Vagina (tissue), 2 donors: ENCODE data around the gene MAPK7. TPM values are rescaled to one million over a fixed set of nuclear protein-coding genes. Genes with fewer than 3 reads are reported as not detected.

Source experiments
- DNase-seq, 2 donors: peaks; one replicate each; pipeline ENCODE4 v3.0.0-alpha.2; 2017; ENCODE audit errors: extremely low spot score in 2 of 2
- H3K27ac ChIP-seq: fragments of 200-600 bp; sonication (generic); one replicate; pipeline ENCODE4 v1.5.1; 2019
- H3K27me3 ChIP-seq: fragments of 200-600 bp; sonication (generic); one replicate; pipeline ENCODE4 v1.5.1; 2019
- H3K36me3 ChIP-seq, 2 donors: fragments of 200-600 bp; sonication (generic); one replicate each; pipeline ENCODE4 v1.5.1; 2017 to 2019
- H3K4me1 ChIP-seq: fragments of 200-600 bp; sonication (generic); one replicate; pipeline ENCODE4 v1.5.1; 2019
- H3K4me3 ChIP-seq, 2 donors: fragments of 200-600 bp; sonication (generic); 1 replicate in 1 of 2; 2 replicates in 1 of 2; pipeline ENCODE4 v1.5.1; 2016 to 2019
- H3K9me3 ChIP-seq: fragments of 200-600 bp; sonication (generic); one replicate; pipeline ENCODE4 v1.5.1; 2019
- CTCF ChIP-seq, 3 experiments: fragments of 450-650 bp in 2 of 3; fragments of 200-600 bp in 1 of 3; sonication (generic) in 1 of 3; IDR thresholded peaks; one replicate each; pipeline ENCODE4 v1.5.1; 2017 to 2019; ENCODE audit warnings: antibody characterized with exemption in 3 of 3, mild to moderate bottlenecking in 2 of 3, moderate library complexity in 2 of 3
- POLR2A ChIP-seq, 2 donors: fragments of 450-650 bp; IDR thresholded peaks; one replicate each; pipeline ENCODE4 v1.6.1; 2017; ENCODE audit warnings: antibody characterized with exemption in 2 of 2, mild to moderate bottlenecking in 2 of 2, moderate library complexity in 2 of 2
- POLR2AphosphoS5 ChIP-seq, 2 donors: sonication (generic); formaldehyde crosslinking; IDR thresholded peaks; one replicate each; pipeline ENCODE4 v1.9.0; 2017; ENCODE audit warnings: antibody characterized with exemption in 2 of 2, mild to moderate bottlenecking in 2 of 2, low read depth in 1 of 2; ENCODE audit not compliant: insufficient read depth in 1 of 2
- intact Hi-C: fragments of 100-400 bp; cut with DNase I; formaldehyde crosslinking; loops from one replicate; pipeline ENCODE4 v1.15.1; 2023
- total RNA-seq: library from RNA; depleted of rRNA; stranded (reverse); fragments of >200 nt; gene quantifications from one replicate; pipeline ENCODE4 v1.2.3, GENCODE V29; 2016

Gene MAPK7
- total RNA-seq, 1 donor from 2014 or later: 77.3 TPM

- TF ChIP-seq POLR2A (IDR thresholded peaks at IDR 0.05) (no peak), POLR2AphosphoS5 (IDR thresholded peaks at IDR 0.05; ENCODE audit: insufficient read depth in 1 of 2, low read depth in 1 of 2) (no peak), CTCF (IDR thresholded peaks at IDR 0.05) (no peak)
- no peak overlapping the region for H3K4me3 ChIP-seq
- H3K27me3 ChIP-seq: no peaks in the 10 kb centered on the region
- no peak for DNase-seq
- H3K36me3 ChIP-seq: no peaks in the 10 kb centered on the region
- intact Hi-C loops: no loop called here
- peaks cover 4% of the 10 kb centered on the region for H3K4me1 ChIP-seq
- H3K9me3 ChIP-seq: no peaks in the 10 kb centered on the region
- no peak overlapping the region for H3K27ac ChIP-seq
Observed at GRCh38 chr17:19354748-19355147, 23.6 kb upstream of the MAPK7 start.

- TF ChIP-seq CTCF (IDR thresholded peaks at IDR 0.05) (no peak), POLR2A (IDR thresholded peaks at IDR 0.05) (no peak), POLR2AphosphoS5 (IDR thresholded peaks at IDR 0.05; ENCODE audit: insufficient read depth in 1 of 2, low read depth in 1 of 2) (no peak)
- no peaks in the 10 kb centered on the region for H3K36me3 ChIP-seq
- no peaks in the 10 kb centered on the region for H3K9me3 ChIP-seq
- no peaks in the 10 kb centered on the region for H3K27me3 ChIP-seq
- H3K4me3 ChIP-seq: no peak overlapping the region
- H3K27ac ChIP-seq: no peak overlapping the region
- intact Hi-C loops: no loop called here
- no peak for DNase-seq
- peaks cover 14% of the 10 kb centered on the region for H3K4me1 ChIP-seq
Observed at GRCh38 chr17:19357351-19357750, 20.9 kb upstream of the MAPK7 start.

- no peaks in the 10 kb centered on the region for H3K27me3 ChIP-seq
- H3K4me3 ChIP-seq: no peak overlapping the region
- intact Hi-C loops: no loop called here
- no peaks in the 10 kb centered on the region for H3K36me3 ChIP-seq
- TF ChIP-seq CTCF (IDR thresholded peaks at IDR 0.05) (no peak), POLR2A (IDR thresholded peaks at IDR 0.05) (no peak), POLR2AphosphoS5 (IDR thresholded peaks at IDR 0.05; ENCODE audit: insufficient read depth in 1 of 2, low read depth in 1 of 2) (no peak)
- no peak overlapping the region for H3K27ac ChIP-seq
- DNase-seq: no peak
- H3K4me1 ChIP-seq: peaks cover 14% of the 10 kb centered on the region
- no peaks in the 10 kb centered on the region for H3K9me3 ChIP-seq
Observed at GRCh38 chr17:19357761-19358160, 20.5 kb upstream of the MAPK7 start.

- no peak for TF ChIP-seq CTCF (IDR thresholded peaks at IDR 0.05)
- no peaks in the 10 kb centered on the region for H3K9me3 ChIP-seq
- no peaks in the 10 kb centered on the region for H3K36me3 ChIP-seq
- H3K4me3 ChIP-seq: no peak overlapping the region
- peaks cover 11% of the 10 kb centered on the region for H3K4me1 ChIP-seq
- H3K27ac ChIP-seq: no peak overlapping the region
- no peaks in the 10 kb centered on the region for H3K27me3 ChIP-seq
- no peak for DNase-seq
- intact Hi-C loops: no loop called here
Observed at GRCh38 chr17:19359151-19359550, 19.1 kb upstream of the MAPK7 start.

GRCh38 chr17:19359856-19360255 is 18.4 kb upstream of the MAPK7 start:
- Histone ChIP-seq H3K36me3 (no peaks in the 10 kb centered on the region), H3K9me3 (no peaks in the 10 kb centered on the region), H3K4me1 (peaks cover 11% of the 10 kb centered on the region), H3K4me3 (no peak overlapping the region), H3K27me3 (no peaks in the 10 kb centered on the region), H3K27ac (no peak overlapping the region)
- intact Hi-C loops: loop anchor here (10.0 kb wide), 1 partner anchor 405 kb away; no protein-coding TSS in a partner anchor
- DNase-seq: no peak
- TF ChIP-seq CTCF (IDR thresholded peaks at IDR 0.05) (no peak), POLR2A (IDR thresholded peaks at IDR 0.05) (no peak), POLR2AphosphoS5 (IDR thresholded peaks at IDR 0.05; ENCODE audit: insufficient read depth in 1 of 2, low read depth in 1 of 2) (no peak)
